DMS53 (cell line): ENCODE data around the gene VIL1.
A peak's percentile ranks its signal among the peaks of the same experiment; 100 is the strongest.

ENCODE experiments used
- DNase-seq: peaks from one replicate; lab custom pipeline; 2025; lab: John Stamatoyannopoulos, UW

VIL1 gene

GRCh38 chr2:218406209-218406948, 12.5 kb upstream of the VIL1 start:
- peak; percentile 95 for DNase-seq

DNA sequence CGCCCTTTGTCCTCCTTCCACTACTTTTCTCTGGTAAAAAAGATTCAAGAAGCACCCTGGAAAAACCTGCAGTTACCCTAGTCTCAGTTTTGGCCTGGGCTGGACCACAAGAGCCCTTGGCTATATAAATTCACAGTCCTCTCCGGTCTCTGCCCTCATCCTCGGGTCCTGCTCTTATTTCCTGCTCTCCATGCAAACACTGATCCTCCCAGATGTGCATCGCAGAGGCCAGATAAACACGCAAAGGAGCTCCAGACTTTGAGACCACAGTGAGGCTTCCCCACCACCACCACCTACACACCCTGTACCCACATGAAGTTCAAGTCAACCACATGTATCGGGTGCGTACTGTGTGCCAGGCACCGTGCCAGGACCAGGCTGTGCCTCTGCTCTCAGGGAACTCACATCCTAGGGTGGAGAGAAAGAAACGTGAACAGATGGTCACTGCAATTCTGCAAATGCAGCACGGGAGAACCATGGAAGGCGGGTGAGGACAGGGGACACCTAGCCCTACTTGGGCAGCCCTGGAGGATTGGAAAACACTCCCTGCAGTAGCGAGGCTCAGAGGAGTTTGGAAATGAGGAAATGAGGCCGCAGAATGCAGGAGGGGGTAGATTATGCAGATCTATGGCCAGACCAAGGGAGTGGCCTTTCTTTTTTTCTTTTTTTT, 11.8 kb upstream of the VIL1 start:
- peak; percentile 73 for DNase-seq

GRCh38 chr2:218407717-218408116, 11.2 kb upstream of the VIL1 start:
- no peak for DNase-seq

DNA sequence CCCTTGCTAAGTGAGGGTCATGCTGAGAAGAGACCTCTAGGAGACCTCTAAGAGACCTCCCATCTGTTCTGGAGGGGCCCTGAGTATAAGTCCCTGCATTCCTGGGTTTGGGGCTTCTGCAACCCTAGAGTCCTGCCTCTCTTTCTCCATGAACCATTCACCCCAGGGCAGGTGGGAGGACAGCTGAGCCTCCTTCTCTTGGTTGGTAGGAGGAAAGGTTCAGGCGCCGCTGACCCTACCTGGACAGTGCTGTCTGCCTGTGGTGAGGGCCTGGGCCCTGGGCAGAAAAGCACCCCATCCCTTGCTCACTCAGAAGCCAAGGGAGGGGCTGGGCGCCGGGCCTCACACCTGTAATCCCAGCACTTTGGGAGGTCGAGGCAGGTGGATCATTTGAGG, 604 bp upstream of the VIL1 start:
- DNase-seq, result no peak

GRCh38 chr2:218419630-218420216, 800 bp downstream of the VIL1 start:
- no peak for DNase-seq

DNA sequence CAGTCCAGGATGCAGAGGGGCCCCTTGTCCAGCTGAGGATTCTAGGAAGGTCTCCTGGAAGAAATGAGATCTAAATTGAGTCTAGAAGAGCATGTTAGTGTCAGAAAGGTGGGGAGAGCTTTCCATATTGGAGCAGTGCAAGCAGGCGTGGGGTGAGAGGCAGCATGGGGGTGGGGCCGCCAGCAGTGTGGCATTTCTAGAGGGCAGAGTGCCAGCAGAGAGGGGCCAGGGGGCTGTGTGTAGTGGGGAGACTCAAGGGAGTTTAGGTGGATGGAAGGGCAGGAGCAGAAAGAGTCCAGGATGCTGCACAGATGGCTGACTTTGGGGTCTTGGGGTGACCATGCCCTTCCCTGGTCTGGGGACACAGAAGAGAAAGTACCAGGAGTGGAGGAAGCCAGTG, 2.1 kb downstream of the VIL1 start:
- DNase-seq, result no peak

GRCh38 chr2:218422403-218423086, 3.6 kb downstream of the VIL1 start:
- DNase-seq, result no peak

- DNase-seq, result no peak
Measured at GRCh38 chr2:218423584-218423983, 4.7 kb downstream of the VIL1 start.

DNA sequence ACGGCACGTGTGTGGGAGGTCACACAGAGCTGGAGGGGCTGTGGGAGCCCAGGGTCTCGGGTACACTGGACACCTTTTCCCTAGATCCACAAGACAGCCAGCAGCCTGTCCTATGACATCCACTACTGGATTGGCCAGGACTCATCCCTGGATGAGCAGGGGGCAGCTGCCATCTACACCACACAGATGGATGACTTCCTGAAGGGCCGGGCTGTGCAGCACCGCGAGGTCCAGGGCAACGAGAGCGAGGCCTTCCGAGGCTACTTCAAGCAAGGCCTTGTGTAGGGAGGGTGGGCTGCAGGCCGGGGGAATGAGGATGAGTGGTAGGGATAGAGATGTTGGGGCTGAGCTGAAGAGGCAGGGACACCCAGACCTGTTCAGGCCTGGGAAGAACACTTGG, 6.6 kb downstream of the VIL1 start:
- no peak for DNase-seq

DNA sequence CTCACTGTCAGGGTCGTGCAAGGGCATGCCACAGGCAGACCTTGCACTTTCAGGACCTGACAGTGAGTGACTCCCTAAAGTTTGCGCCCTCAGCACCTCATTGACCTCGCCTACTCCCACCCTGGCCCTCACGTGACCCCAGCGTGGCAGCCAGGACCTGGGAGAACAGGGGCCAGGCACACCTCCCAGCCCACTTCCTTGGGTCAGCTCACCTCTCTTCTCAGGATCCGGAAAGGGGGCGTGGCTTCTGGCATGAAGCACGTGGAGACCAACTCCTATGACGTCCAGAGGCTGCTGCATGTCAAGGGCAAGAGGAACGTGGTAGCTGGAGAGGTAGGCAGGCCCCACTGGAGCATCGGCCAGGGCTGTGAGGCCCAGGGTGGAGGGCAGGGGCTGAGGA, 8.8 kb downstream of the VIL1 start:
- no peak for DNase-seq

GRCh38 chr2:218428846-218429558, 10.1 kb downstream of the VIL1 start:
- DNase-seq, result no peak

- DNase-seq, result no peak
Measured at GRCh38 chr2:218429911-218430692, 11.2 kb downstream of the VIL1 start.

GRCh38 chr2:218430721-218431120, 11.8 kb downstream of the VIL1 start:
- no peak for DNase-seq

GRCh38 chr2:218431878-218432277, 13.0 kb downstream of the VIL1 start:
- no peak for DNase-seq

DNA sequence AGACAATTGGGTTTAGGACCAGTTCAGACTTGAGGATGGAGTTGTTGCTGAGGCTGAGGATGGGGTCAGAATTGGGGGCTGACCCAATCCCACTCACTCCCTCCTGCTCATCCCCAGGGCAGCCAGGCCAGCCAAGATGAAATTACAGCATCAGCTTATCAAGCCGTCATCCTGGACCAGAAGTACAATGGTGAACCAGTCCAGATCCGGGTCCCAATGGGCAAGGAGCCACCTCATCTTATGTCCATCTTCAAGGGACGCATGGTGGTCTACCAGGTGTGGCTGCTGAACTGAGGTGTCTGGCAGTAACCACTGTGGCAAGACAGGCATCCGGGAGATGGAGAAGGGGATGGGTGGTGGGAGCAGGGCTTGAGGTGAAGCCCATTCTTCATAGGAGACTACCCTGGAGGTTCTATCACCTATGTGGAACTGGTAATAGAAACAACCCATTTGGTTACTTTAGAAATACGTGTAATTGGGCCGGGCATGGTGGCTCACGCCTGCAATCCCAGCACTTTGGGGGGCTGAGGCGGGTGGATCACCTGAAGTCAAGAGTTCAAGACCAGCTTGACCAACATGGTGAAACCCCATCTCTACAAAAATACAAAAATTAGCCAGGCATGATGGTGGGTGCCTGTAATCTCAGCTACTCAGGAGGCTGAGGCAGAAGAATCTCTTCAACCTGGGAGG, 13.9 kb downstream of the VIL1 start:
- no peak for DNase-seq

- no peak for DNase-seq
Measured at GRCh38 chr2:218434456-218434855, 15.5 kb downstream of the VIL1 start.

DNA sequence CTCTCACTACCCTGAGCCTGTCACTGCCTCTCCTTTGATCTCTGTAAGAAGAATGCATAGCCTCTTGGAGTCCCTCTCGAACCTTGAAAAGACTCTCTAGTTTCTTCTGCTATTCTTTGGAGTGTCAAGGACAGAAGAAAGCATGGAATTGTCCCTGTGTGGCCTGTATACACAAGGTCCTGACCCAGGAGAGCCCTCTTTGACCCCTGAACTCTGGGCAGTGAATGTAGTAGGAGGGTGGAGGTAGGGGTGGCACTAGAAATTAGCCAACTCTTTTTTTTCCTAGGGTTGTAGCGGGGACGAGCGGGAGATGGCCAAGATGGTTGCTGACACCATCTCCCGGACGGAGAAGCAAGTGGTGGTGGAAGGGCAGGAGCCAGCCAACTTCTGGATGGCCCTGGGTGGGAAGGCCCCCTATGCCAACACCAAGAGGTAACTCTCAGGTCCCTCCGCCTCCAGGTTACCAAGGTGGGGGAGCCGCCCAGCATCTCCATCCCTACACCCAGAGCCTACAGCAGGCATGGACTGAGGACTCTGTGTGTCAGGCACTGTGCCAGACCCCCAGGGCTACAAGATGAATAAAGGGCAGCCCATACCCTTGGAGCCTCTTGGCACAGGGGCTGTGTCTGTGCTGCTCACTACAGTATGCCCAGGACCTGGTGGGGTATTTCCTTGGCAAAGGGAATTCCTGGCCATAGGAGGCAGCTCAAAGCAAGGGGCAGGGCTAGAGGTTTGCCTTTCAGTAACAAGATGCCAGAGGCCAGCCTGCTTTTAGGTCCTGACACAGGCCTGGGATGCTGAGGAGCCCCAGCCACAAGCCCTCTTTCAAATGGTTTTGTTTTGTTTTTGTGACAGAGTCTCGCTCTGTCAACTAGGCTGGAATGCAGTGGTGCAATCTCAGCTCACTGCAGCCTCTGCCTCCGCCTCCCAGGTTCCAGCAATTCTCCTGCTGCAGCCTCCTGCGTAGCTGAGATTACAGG, 16.4 kb downstream of the VIL1 start:
- no peak for DNase-seq

DNA sequence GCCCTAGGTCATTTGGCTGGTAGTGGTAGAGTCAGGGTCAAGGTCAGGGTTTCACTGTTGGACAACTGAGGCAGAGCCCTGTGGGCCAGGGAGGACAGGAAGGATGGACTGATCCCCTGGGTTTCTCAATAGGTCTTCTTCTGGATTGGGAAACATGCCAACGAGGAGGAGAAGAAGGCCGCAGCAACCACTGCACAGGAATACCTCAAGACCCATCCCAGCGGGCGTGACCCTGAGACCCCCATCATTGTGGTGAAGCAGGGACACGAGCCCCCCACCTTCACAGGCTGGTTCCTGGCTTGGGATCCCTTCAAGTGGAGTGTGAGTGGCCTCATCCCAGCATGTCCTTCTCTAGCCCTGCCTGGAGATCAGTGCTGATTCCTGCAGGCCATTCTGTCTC, 18.1 kb downstream of the VIL1 start:
- DNase-seq, result no peak

DNA sequence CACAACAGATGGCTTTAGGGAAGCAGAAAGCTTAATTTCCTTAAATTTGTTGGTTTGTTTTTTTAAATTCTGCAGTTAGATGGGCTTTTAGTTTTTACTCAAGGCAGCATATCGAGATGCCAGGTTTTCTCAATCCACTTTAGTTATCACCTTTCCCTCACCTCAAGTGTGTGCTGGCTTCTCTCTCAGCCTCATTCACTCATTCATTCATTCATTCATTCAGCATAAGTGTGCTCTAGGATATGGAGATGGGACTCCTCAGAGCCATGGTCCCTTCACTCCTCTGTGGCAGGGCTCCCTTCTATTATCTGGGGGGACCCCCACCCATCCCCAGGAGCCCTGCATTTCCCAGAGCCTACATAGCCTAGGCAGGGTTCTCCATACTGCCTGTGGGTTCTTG, 19.0 kb downstream of the VIL1 start:
- no peak for DNase-seq

DNA sequence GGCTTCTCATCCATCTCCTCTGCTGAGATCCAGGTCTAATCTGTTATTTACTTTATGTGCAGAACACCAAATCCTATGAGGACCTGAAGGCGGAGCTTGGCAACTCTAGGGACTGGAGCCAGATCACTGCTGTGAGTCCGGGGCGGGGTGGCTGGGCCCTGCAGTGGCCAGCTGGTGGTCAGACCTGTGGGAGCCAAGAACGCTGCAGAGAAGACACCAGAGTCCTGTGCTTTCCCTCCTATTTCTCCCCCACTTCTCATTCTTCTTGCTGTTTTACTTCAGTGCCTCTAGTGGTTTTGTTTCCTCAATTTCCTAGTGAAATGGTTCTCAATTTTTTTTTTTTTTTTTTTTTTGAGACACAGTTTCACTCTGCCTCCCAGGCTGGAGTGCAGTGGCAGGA, 19.7 kb downstream of the VIL1 start:
- DNase-seq, result no peak
